BLaER1 treated with 17β-estradiol and CSF1 and Interleukin-3, amounts not matched to agents 10 nM and 100 nM (cell line): Measurements from ENCODE around the gene SREK1IP1.
"Not testable (repeated sequence)": the region's sequence is repeated elsewhere in the genome, so short reads cannot be mapped to it uniquely, and the experiment has no call there.

Source experiments
- H3K27ac ChIP-seq, 11 experiments: shearing (Covaris generic); formaldehyde crosslinking; 2 replicates each; pipeline ENCODE4 v1.8.1; 2022
- H3K27me3 ChIP-seq, 11 experiments: shearing (Covaris generic); formaldehyde crosslinking; 2 replicates each; pipeline ENCODE4 v1.8.1; 2022
- H3K36me3 ChIP-seq, 11 experiments: shearing (Covaris generic); formaldehyde crosslinking; 2 replicates each; pipeline ENCODE4 v1.8.1; 2022
- H3K4me1 ChIP-seq, 10 experiments: shearing (Covaris generic); formaldehyde crosslinking; 2 replicates each; pipeline ENCODE4 v1.8.1; 2022
- H3K4me2 ChIP-seq, 11 experiments: shearing (Covaris generic); formaldehyde crosslinking; 2 replicates each; pipeline ENCODE4 v1.8.1; 2022
- H3K4me3 ChIP-seq, 10 experiments: shearing (Covaris generic); formaldehyde crosslinking; 2 replicates each; pipeline ENCODE4 v1.8.1; 2022
- H3K9ac ChIP-seq, 11 experiments: shearing (Covaris generic); formaldehyde crosslinking; 2 replicates each; pipeline ENCODE4 v1.8.1; 2022
- H3K9me3 ChIP-seq, 11 experiments: shearing (Covaris generic); formaldehyde crosslinking; replicated peaks in 1 of 11; 2 replicates each; pipeline ENCODE4 v1.8.1; 2022
- H4K20me1 ChIP-seq, 11 experiments: shearing (Covaris generic); formaldehyde crosslinking; 2 replicates each; pipeline ENCODE4 v1.8.1; 2022
- Cebpa-rat ChIP-seq, 11 experiments: shearing (Covaris generic); IDR thresholded peaks; 2 replicates each; pipeline ENCODE4 v1.8.1; 2022

SREK1IP1 gene

DNA sequence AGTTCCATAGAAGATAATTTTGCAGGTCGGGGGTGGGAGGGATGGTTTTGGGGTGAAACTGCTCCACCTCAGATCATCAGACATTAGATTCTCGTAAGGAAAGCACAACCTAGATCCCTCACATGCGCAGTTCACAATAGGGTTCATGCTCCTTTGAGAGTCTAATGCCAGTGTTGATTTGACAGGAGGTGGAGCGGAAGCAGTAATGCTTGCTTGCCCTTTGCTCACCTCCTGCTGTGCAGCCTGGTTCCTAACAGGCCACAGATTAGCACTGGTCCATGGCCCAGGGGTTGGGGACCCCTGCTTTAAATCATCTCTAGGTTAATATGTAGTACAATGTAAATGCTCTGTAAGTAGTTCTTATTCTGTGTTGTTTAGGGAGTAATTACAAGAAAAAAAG, 67.7 kb downstream of the SREK1IP1 start:
- no peaks in the 10 kb centered on the region for H3K36me3 ChIP-seq
- H3K9ac ChIP-seq = no peak overlapping the region
- TF ChIP-seq Cebpa-rat (IDR thresholded peaks at IDR 0.05) = no peak
- no peaks in the 10 kb centered on the region for H3K4me1 ChIP-seq
- H3K4me3 ChIP-seq = no peak overlapping the region
- H3K9me3 ChIP-seq = peaks cover 12 to 23% (median 18%) of the 10 kb centered on the region in 11 experiments
- no peaks in the 10 kb centered on the region for H4K20me1 ChIP-seq
- no peaks in the 10 kb centered on the region for H3K27me3 ChIP-seq
- H3K27ac ChIP-seq = no peak overlapping the region
- no peak overlapping the region for H3K4me2 ChIP-seq

GRCh38 chr5:64696414-64696813, 72.1 kb downstream of the SREK1IP1 start:
- H3K9ac ChIP-seq, H3K4me1 ChIP-seq, H3K4me2 ChIP-seq: not testable (repeated sequence)

GRCh38 chr5:64693636-64694035, 74.9 kb downstream of the SREK1IP1 start:
- Histone ChIP-seq H4K20me1 (no peaks in the 10 kb centered on the region), H3K27ac (no peak overlapping the region), H3K4me3 (no peak overlapping the region), H3K4me2 (no peak overlapping the region), H3K9ac (no peak overlapping the region), H3K4me1 (no peaks in the 10 kb centered on the region), H3K27me3 (no peaks in the 10 kb centered on the region), H3K36me3 (no peaks in the 10 kb centered on the region), H3K9me3 (peaks cover 24 to 45% (median 34%) of the 10 kb centered on the region in 11 experiments)
- TF ChIP-seq Cebpa-rat (IDR thresholded peaks at IDR 0.05) = no peak

More at GRCh38 chr5:64696414-64696813, 72.1 kb downstream of the SREK1IP1 start:
- H3K27me3 ChIP-seq, H4K20me1 ChIP-seq, H3K27ac ChIP-seq, H3K4me3 ChIP-seq, H3K36me3 ChIP-seq: not testable (repeated sequence)
- H3K9me3 ChIP-seq = peaks cover 14 to 33% (median 22%) of the 10 kb centered on the region in 11 experiments

DNA sequence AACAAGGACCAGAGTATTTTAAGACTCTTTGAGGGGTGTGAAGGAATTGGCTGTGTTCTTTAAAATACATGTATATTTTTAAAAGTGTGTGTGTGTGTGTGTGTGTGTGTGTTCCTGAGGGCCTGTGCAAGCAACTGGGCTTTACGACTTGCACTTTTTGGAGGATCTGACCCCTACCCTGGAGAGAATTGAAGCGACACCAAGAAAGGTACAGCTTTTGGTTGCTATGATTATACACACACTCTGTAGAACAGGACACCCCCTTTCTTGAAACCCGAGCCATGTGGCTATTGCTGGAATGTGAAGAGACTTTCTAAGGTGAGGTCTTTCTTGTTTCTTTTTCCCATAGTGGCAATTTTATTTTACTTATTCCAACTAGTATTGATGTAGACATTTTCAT, 77.2 kb downstream of the SREK1IP1 start:
- Histone ChIP-seq H3K4me1 (no peaks in the 10 kb centered on the region), H3K27me3 (no peaks in the 10 kb centered on the region), H3K4me2 (no peak overlapping the region), H3K36me3 (no peaks in the 10 kb centered on the region), H3K9ac (no peak overlapping the region), H3K27ac (no peak overlapping the region), H3K4me3 (no peak overlapping the region), H4K20me1 (no peaks in the 10 kb centered on the region), H3K9me3 (peaks cover 11 to 31% (median 23%) of the 10 kb centered on the region in 11 experiments)
- no peak for TF ChIP-seq Cebpa-rat (IDR thresholded peaks at IDR 0.05)

DNA sequence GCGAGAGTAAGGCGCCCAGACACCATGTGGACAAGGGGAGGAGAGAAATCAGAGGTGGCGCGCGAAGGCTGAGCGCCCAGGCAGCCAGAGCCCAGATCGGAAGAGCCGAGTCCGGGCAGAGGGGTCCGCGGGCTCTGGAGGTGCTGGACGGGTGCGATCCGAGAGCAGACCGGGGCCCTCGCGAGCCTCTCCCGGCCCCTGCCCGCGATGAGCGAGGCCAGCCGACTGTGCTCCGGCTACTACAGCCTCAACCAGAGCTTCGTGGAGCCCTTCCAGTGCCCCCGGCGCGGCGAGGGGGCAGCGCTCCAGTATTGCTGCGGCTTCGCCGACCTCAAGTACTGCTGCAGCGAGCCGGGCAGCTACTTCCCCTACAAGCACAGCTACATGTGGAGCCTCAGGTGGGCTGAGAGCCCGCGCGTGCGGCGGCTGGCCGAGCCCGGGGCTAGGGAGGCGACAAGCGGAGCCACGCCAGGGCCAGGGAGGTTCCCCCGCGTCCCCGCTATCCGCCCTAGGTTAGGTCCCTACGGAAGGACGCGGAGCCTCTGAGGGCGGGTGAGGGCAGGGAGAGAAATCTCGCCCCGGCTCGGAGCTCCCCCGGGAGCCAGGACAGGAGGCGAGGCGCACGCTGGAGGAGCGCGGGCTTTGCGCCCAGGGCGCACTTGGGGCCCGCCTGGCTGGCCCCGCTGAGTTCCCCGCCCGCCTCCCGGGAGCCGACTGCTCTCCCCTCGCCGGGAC, 77.9 kb downstream of the SREK1IP1 start, which contains the start of gene SHISAL2B:
SHISAL2B (plus strand) TSS at position 87 of the 735 bp plus-strand sequence; CDS start at position 208, 121 bp downstream.
- no peak within 1 kb of the TSS for H3K4me2 ChIP-seq
- H3K36me3 ChIP-seq = no peaks in the 10 kb centered on the region
- no peak within 1 kb of the TSS for H3K27ac ChIP-seq
- H3K4me1 ChIP-seq = no peaks in the 10 kb centered on the region
- no peak within 1 kb of the TSS for H3K4me3 ChIP-seq
- H4K20me1 ChIP-seq = no peaks in the 10 kb centered on the region
- TF ChIP-seq Cebpa-rat (IDR thresholded peaks at IDR 0.05) = no peak
- H3K9me3 ChIP-seq = peaks cover 10 to 24% (median 18%) of the 10 kb centered on the region in 11 experiments; a peak in 19 of 22 replicates
- no peaks in the 10 kb centered on the region for H3K27me3 ChIP-seq
- H3K9ac ChIP-seq = no peak within 1 kb of the TSS

DNA sequence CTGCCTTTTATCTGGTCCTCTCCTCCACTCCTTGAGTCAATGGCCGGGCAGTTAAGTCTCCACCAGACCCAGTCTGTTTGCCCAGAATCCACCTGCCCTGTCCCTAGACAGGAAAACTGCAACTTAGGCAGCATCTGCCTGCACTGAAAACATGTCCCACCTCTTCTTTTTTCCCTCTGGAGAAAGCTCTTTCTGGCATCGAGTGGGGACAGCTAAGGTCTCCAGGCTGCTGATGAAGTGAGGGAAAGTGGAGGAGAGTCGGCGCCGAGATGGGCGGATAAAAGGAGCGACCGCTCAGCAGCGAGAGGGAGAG, 78.4 kb downstream of the SREK1IP1 start:
- Histone ChIP-seq H3K27ac (no peak overlapping the region), H3K27me3 (no peaks in the 10 kb centered on the region)

GRCh38 chr5:64688965-64689364, 79.5 kb downstream of the SREK1IP1 start:
- Histone ChIP-seq H3K27me3 (no peaks in the 10 kb centered on the region), H3K4me2 (no peak overlapping the region), H3K4me3 (no peak overlapping the region), H3K4me1 (no peaks in the 10 kb centered on the region), H3K9me3 (peaks cover 9 to 15% (median 12%) of the 10 kb centered on the region in 11 experiments; a peak in 19 of 22 replicates), H4K20me1 (no peaks in the 10 kb centered on the region), H3K27ac (no peak overlapping the region), H3K9ac (no peak overlapping the region), H3K36me3 (no peaks in the 10 kb centered on the region)
- TF ChIP-seq Cebpa-rat (IDR thresholded peaks at IDR 0.05) = no peak

More for the DNA sequence above, 78.4 kb downstream of the SREK1IP1 start:
- no peaks in the 10 kb centered on the region for H3K36me3 ChIP-seq
- H4K20me1 ChIP-seq = no peaks in the 10 kb centered on the region
- peaks cover 9 to 19% (median 13%) of the 10 kb centered on the region in 11 experiments; a peak in 19 of 22 replicates for H3K9me3 ChIP-seq
- H3K4me1 ChIP-seq = no peaks in the 10 kb centered on the region
- no peak overlapping the region for H3K4me2 ChIP-seq
- no peak overlapping the region for H3K4me3 ChIP-seq
- TF ChIP-seq Cebpa-rat (IDR thresholded peaks at IDR 0.05) = no peak
- H3K9ac ChIP-seq = no peak overlapping the region

DNA sequence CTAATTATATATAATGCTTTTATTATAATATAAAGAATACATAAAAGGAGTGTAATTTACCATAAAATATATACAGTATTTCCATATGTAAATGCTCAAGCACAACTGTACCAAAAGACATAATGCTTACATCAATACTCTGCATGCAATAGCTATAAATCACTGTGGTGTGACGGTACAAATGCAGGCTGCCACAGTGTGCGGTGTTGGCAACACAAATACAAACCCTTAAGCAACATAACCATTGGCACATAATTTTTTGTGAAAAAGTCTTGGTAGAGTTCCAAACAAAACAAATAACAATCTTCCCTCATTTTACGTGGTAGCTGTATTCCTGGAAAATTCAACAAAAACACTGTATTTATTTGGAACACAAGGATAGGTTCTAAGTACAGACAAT, 80.1 kb downstream of the SREK1IP1 start:
- Histone ChIP-seq H3K4me1 (no peaks in the 10 kb centered on the region), H3K9me3 (peaks cover 9 to 15% (median 12%) of the 10 kb centered on the region in 11 experiments; a peak in 19 of 22 replicates), H3K36me3 (no peaks in the 10 kb centered on the region), H3K4me3 (no peak overlapping the region), H3K27ac (no peak overlapping the region), H3K27me3 (no peaks in the 10 kb centered on the region), H3K9ac (no peak overlapping the region), H4K20me1 (no peaks in the 10 kb centered on the region), H3K4me2 (no peak overlapping the region)
- TF ChIP-seq Cebpa-rat (IDR thresholded peaks at IDR 0.05) = no peak

GRCh38 chr5:64685866-64686265, 82.6 kb downstream of the SREK1IP1 start:
- no peaks in the 10 kb centered on the region for H3K36me3 ChIP-seq
- no peaks in the 10 kb centered on the region for H4K20me1 ChIP-seq
- H3K4me1 ChIP-seq = no peaks in the 10 kb centered on the region
- no peak for TF ChIP-seq Cebpa-rat (IDR thresholded peaks at IDR 0.05)
- no peak overlapping the region for H3K4me3 ChIP-seq
- peaks cover 7 to 10% (median 9%) of the 10 kb centered on the region in 11 experiments; a peak in 19 of 22 replicates for H3K9me3 ChIP-seq
- no peak overlapping the region for H3K4me2 ChIP-seq
- no peak overlapping the region for H3K27ac ChIP-seq
- H3K27me3 ChIP-seq = no peaks in the 10 kb centered on the region
- no peak overlapping the region for H3K9ac ChIP-seq

GRCh38 chr5:64682608-64683007, 85.9 kb downstream of the SREK1IP1 start:
- Histone ChIP-seq H3K4me2 (no peak overlapping the region), H3K27me3 (no peaks in the 10 kb centered on the region), H3K9ac (no peak overlapping the region), H3K4me1 (no peaks in the 10 kb centered on the region), H3K36me3 (no peaks in the 10 kb centered on the region), H4K20me1 (no peaks in the 10 kb centered on the region), H3K27ac (no peak overlapping the region), H3K4me3 (no peak overlapping the region), H3K9me3 (no peaks in the 10 kb centered on the region)
- TF ChIP-seq Cebpa-rat (IDR thresholded peaks at IDR 0.05) = no peak
